Spleen (tissue), 11 donors: Measurements from ENCODE around the gene ACAT2. TPM values are rescaled to one million over a fixed set of nuclear protein-coding genes. Genes with fewer than 3 reads are reported as not detected.
"Not testable (repeated sequence)": the region's sequence is repeated elsewhere in the genome, so short reads cannot be mapped to it uniquely, and the experiment has no call there.

Source experiments
- DNase-seq: peaks from one replicate; pipeline ENCODE4 v3.0.0-alpha.2; 2020
- H3K27ac ChIP-seq, 8 donors: fragments of 200-600 bp; sonication (generic) in 7 of 8; 1 replicate in 4 of 8; 2 replicates in 4 of 8; pipeline versions ENCODE4 v1.5.0 to v1.8.0; 2016 to 2021; ENCODE audit warnings: inconsistent platforms in 4 of 8, mild to moderate bottlenecking in 4 of 8, moderate library complexity in 1 of 8
- H3K27me3 ChIP-seq, 7 donors: fragments of 200-600 bp; sonication (generic) in 6 of 7; replicated peaks in 1 of 7; 1 replicate in 4 of 7; 2 replicates in 3 of 7; pipeline versions ENCODE4 v1.5.0 to v1.8.0; 2016 to 2021; ENCODE audit warnings: inconsistent platforms in 3 of 7, mild to moderate bottlenecking in 1 of 7
- H3K36me3 ChIP-seq, 6 donors: fragments of 200-600 bp; sonication (generic) in 5 of 6; 1 replicate in 4 of 6; 2 replicates in 2 of 6; pipeline versions ENCODE4 v1.5.0 to v1.8.0; 2016 to 2021; ENCODE audit warnings: inconsistent platforms in 2 of 6
- H3K4me1 ChIP-seq, 6 donors: fragments of 200-600 bp; sonication (generic) in 5 of 6; 1 replicate in 3 of 6; 2 replicates in 3 of 6; pipeline versions ENCODE4 v1.5.0 to v1.8.0; 2016 to 2021; ENCODE audit warnings: inconsistent platforms in 3 of 6
- H3K4me3 ChIP-seq, 8 donors: fragments of 200-600 bp; sonication (generic) in 7 of 8; 1 replicate in 4 of 8; 2 replicates in 4 of 8; pipeline versions ENCODE4 v1.5.0 to v1.8.0; 2016 to 2021; ENCODE audit warnings: inconsistent platforms in 4 of 8, mild to moderate bottlenecking in 4 of 8, moderate library complexity in 2 of 8
- H3K9me3 ChIP-seq, 8 donors: fragments of 200-600 bp; sonication (generic) in 7 of 8; 1 replicate in 4 of 8; 2 replicates in 4 of 8; pipeline versions ENCODE4 v1.5.0 to v1.8.0; 2016 to 2021; ENCODE audit warnings: inconsistent platforms in 4 of 8
- POLR2A ChIP-seq, 3 donors: fragments of 450-650 bp; IDR thresholded peaks; one replicate each; pipeline ENCODE4 v1.5.1; 2017; ENCODE audit warnings: antibody characterized with exemption in 3 of 3, mild to moderate bottlenecking in 1 of 3
- POLR2AphosphoS5 ChIP-seq, 3 donors: sonication (generic); formaldehyde crosslinking; IDR thresholded peaks; one replicate each; pipeline ENCODE4 v1.5.1; 2017; ENCODE audit warnings: antibody characterized with exemption in 3 of 3
- WGBS, 5 donors: extraction: QIAGEN DNeasy Blood & Tissue Kit in 3 of 5; methylation state at CpG; one replicate each; pipeline versions ENCODE4 v1.1.5 to v1.1.7; 2013 to 2018; 5-methylcytosine and 5-hydroxymethylcytosine counted together
- intact Hi-C: fragments of 100-400 bp; cut with DNase I; formaldehyde crosslinking; loops from one replicate; pipeline ENCODE4 v1.15.0; 2023; ENCODE audit warnings: low total_unique reads
- polyA plus RNA-seq, 3 donors: library from polyadenylated mRNA; stranded (reverse); fragments of 200-250 nt; gene quantifications; one replicate each; pipeline ENCODE4 v1.2.1, GENCODE V29; 2013
- total RNA-seq, 7 donors: library from RNA; depleted of rRNA in 3 of 7; stranded (reverse); fragments of >200 nt in 3 of 7; fragmentation: NEBNext Ultra II Directional in 4 of 7; extraction: Animal tissue kit (Norgen Biotek cat#: 25700) in 4 of 7; gene quantifications; one replicate each; pipeline versions ENCODE4 v1.1.0 to v1.2.1, GENCODE V29; 2016 to 2021
- TF ChIP-seq, protein P1 (sequence below), 11 experiments: fragments of 200-600 bp in 7 of 11; fragments of 450-650 bp in 4 of 11; sonication (generic) in 4 of 11; IDR thresholded peaks in 8 of 11; conservative IDR thresholded peaks in 3 of 11; 1 replicate in 7 of 11; 2 replicates in 4 of 11; pipeline versions ENCODE4 v1.4.0 to v1.8.0; 2016 to 2021; ENCODE audit warnings: antibody characterized with exemption in 11 of 11, inconsistent platforms in 4 of 11, mild to moderate bottlenecking in 1 of 11
- donor health status: healthy with polysubstance abuse.
- donor health status: DM: no; HTN: no; CAD: no; lungs with moderate emphysema.
- donor health status: DM: no; HTN: no; CAD: no.
- donor health status: Bipolar disorder and iron deficiency.
- donor health status: healthy.
- donor health status: DM: no; HTN: no; CAD: no.
- donor health status: DM: yes; HTN: yes; CAD: no.

Gene ACAT2
- total and polyA plus RNA-seq, 10 donors: 6.0 to 17.4 (median 13.9) TPM

DNA sequence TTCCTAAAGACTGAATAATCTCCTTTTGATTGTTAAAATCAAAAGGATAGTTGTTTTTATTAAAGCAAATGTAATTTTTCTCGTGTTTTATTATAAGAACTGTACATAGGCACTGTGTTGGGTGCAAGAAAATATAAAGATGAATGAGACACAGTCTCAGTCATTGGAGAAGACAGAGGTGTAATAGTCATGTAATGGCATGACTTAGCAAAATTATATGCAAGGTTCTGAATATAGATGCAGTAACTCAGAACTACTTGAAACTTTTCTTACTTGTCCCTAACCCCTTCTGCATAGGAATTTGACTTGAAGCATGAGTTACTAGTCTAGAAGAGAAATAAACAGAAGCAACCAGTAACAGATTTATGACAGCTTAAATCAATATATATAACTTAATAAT is 19.7 kb upstream of the ACAT2 start:
- H3K27me3 ChIP-seq: no peaks in the 10 kb centered on the region
- no peak for TF ChIP-seq POLR2A (IDR thresholded peaks at IDR 0.05)
- TF ChIP-seq POLR2AphosphoS5 (IDR thresholded peaks at IDR 0.05): no peak
- TF ChIP-seq, protein P1, sequence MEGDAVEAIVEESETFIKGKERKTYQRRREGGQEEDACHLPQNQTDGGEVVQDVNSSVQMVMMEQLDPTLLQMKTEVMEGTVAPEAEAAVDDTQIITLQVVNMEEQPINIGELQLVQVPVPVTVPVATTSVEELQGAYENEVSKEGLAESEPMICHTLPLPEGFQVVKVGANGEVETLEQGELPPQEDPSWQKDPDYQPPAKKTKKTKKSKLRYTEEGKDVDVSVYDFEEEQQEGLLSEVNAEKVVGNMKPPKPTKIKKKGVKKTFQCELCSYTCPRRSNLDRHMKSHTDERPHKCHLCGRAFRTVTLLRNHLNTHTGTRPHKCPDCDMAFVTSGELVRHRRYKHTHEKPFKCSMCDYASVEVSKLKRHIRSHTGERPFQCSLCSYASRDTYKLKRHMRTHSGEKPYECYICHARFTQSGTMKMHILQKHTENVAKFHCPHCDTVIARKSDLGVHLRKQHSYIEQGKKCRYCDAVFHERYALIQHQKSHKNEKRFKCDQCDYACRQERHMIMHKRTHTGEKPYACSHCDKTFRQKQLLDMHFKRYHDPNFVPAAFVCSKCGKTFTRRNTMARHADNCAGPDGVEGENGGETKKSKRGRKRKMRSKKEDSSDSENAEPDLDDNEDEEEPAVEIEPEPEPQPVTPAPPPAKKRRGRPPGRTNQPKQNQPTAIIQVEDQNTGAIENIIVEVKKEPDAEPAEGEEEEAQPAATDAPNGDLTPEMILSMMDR (IDR thresholded peaks at IDR 0.05 in 8 of 11, conservative IDR thresholded peaks at IDR 0.05 in 3 of 11): no peak
- H3K9me3 ChIP-seq: no peaks in the 10 kb centered on the region
- H3K27ac ChIP-seq: no peak overlapping the region
- H3K36me3 ChIP-seq: peaks cover 3 to 100% (median 72%) of the 10 kb centered on the region in 6 donors
- intact Hi-C loops: no loop called here
- H3K4me1 ChIP-seq: peaks cover 4 to 70% (median 30%) of the 10 kb centered on the region in 6 donors
- 88 to 92% (median 90%) methylated on average over 1 of the region's 1 CpG for WGBS, 5 donors
- no peak overlapping the region for H3K4me3 ChIP-seq
- no peak for DNase-seq

DNA sequence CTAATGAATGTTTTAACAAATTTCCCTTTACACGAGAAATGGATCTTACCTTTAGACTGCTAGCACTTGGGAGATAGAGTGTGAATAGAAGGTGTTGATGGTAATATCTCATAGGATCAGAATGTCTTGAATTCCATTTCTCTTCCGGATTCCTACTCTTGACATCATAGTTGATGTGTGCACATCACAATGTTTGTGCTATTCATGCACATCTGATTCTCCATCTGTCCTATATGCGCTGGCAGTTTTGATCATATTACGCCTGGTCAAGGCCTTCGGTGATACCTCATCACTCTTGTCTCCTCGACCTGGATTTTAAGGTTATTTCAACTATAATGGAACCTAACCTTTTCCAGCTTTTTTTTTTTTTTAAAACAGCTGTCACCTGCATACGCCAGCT is 16.8 kb upstream of the ACAT2 start:
- Histone ChIP-seq H3K4me3 (no peak overlapping the region), H3K27me3 (no peaks in the 10 kb centered on the region), H3K9me3 (no peaks in the 10 kb centered on the region), H3K36me3 (peaks cover 3 to 100% (median 96%) of the 10 kb centered on the region in 6 donors), H3K4me1 (peaks cover 0 to 40% (median 4%) of the 10 kb centered on the region in 6 donors), H3K27ac (no peak overlapping the region)
- TF ChIP-seq POLR2AphosphoS5 (IDR thresholded peaks at IDR 0.05) (no peak), POLR2A (IDR thresholded peaks at IDR 0.05) (no peak)
- TF ChIP-seq, protein P1 (IDR thresholded peaks at IDR 0.05 in 8 of 11, conservative IDR thresholded peaks at IDR 0.05 in 3 of 11): no peak
- intact Hi-C loops: no loop called here
- WGBS, 5 donors: 87 to 92% (median 89%) methylated on average over 7 of the region's 7 CpGs
- no peak for DNase-seq

DNA sequence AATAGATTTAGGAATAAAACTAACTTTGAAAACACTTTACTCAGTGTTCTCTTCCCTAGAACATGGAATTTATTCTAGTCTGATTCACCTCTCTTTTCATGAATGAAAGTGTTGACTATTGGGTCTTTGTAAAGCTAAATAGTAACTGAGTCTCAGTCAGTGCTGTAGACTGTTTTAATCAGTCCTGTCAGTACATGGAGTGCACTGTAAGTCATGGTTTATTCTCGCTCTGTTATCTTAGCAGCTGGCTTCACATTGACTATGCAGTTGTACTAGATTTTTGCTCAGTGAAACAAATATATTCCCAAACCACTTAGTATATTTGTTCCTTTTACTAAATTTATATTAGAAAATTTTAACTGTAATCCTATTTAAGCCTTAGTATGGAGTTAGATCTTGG is 15.1 kb upstream of the ACAT2 start:
- Histone ChIP-seq H3K4me3 (no peak overlapping the region), H3K27ac (no peak overlapping the region), H3K9me3 (no peaks in the 10 kb centered on the region), H3K36me3 (peaks cover 3 to 100% (median 96%) of the 10 kb centered on the region in 6 donors), H3K27me3 (no peaks in the 10 kb centered on the region), H3K4me1 (peaks cover 0 to 25% (median 0%) of the 10 kb centered on the region in 6 donors)
- DNase-seq: no peak
- TF ChIP-seq POLR2AphosphoS5 (IDR thresholded peaks at IDR 0.05) (no peak), POLR2A (IDR thresholded peaks at IDR 0.05) (no peak)
- TF ChIP-seq, protein P1 (IDR thresholded peaks at IDR 0.05 in 8 of 11, conservative IDR thresholded peaks at IDR 0.05 in 3 of 11): no peak
- WGBS, 5 donors: 93 to 97% (median 97%) methylated on average over 1 of the region's 1 CpG
- intact Hi-C loops: no loop called here

DNA sequence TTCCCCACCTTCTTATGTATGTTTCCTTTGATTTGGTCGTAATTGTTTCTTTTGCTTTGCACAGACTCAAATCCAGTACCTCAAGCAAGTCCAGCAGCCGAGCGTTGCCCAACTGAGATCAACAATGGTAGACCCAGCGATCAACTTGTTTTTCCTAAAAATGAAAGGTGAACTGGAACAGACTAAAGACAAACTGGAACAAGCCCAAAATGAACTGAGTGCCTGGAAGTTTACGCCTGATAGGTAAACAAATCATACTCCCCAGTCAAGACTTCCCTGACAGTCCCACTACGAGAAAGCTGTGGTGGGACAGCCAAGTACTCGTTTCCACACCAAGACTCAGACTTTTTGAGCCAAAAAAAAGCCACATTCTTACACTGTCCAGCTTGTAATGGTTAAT is 13.7 kb upstream of the ACAT2 start:
- H3K27ac ChIP-seq, H3K27me3 ChIP-seq, H3K4me3 ChIP-seq, intact Hi-C loops, DNase-seq, H3K9me3 ChIP-seq: not testable (repeated sequence)
- Histone ChIP-seq H3K4me1 (peaks cover 0 to 19% (median 0%) of the 10 kb centered on the region in 6 donors), H3K36me3 (peaks cover 3 to 100% (median 93%) of the 10 kb centered on the region in 6 donors)
- WGBS, 5 donors: 86 to 95% (median 91%) methylated on average over 7 of the region's 7 CpGs

DNA sequence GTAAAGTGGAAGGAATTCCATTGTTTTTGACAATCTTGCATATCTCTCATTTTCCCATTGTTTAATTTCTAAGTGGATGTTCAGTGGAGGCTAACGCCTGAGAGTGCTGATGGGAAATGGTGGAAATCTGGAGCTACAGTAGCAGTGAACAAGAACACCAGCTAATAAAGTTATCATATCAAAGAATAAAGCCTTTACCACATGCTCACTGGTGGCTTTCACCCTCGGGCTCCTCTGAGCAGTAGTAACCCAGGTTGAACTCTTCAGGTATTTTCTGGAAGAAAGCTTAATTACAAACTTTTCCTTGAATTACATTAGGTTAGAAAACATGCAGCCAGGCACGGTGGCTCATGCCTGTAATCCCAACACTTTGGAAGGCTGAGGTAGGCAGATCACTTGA is 10.4 kb upstream of the ACAT2 start:
- peaks cover 0 to 4% (median 0%) of the 10 kb centered on the region in 6 donors for H3K4me1 ChIP-seq
- intact Hi-C loops: no loop called here
- H3K27me3 ChIP-seq: no peaks in the 10 kb centered on the region
- H3K9me3 ChIP-seq: no peaks in the 10 kb centered on the region
- TF ChIP-seq, protein P1 (IDR thresholded peaks at IDR 0.05 in 8 of 11, conservative IDR thresholded peaks at IDR 0.05 in 3 of 11): no peak
- TF ChIP-seq POLR2AphosphoS5 (IDR thresholded peaks at IDR 0.05) (no peak), POLR2A (IDR thresholded peaks at IDR 0.05) (no peak)
- no peak for DNase-seq
- 80 to 97% (median 89%) methylated on average over 3 of the region's 3 CpGs for WGBS, 5 donors
- H3K27ac ChIP-seq: no peak overlapping the region
- peaks cover 0 to 100% (median 92%) of the 10 kb centered on the region in 6 donors for H3K36me3 ChIP-seq
- no peak overlapping the region for H3K4me3 ChIP-seq
